ENCODE results near the gene ZBTB11.

- TF ChIP-seq CTCF (IDR thresholded peaks at IDR 0.05) (no peak), POLR2A (IDR thresholded peaks at IDR 0.05) (no peak)
Observed at GRCh38 chr3:101701696-101702634, 25.0 kb upstream of the ZBTB11 start.

All from adrenal gland (tissue), 5 donors.